Mucosa of rectum (tissue), 2 donors: ENCODE measurements around the gene SHISA5.
A peak's percentile ranks its signal among the peaks of the same experiment; 100 is the strongest.
"Not testable (repeated sequence)": the region's sequence is repeated elsewhere in the genome, so short reads cannot be mapped to it uniquely, and the experiment has no call there.

ENCODE experiments used
- H3K27ac ChIP-seq, 2 donors: one replicate each; pipeline ENCODE4 v1.7.0; 2013; ENCODE audit warnings: inconsistent platforms in 2 of 2, low read depth in 2 of 2, low read length in 2 of 2
- H3K27me3 ChIP-seq, 2 donors: one replicate each; pipeline ENCODE4 v1.7.0; 2013; ENCODE audit warnings: low read length in 2 of 2; ENCODE audit not compliant: control insufficient read depth in 2 of 2, insufficient read depth in 2 of 2
- H3K36me3 ChIP-seq, 2 donors: one replicate each; pipeline ENCODE4 v1.7.0; 2013; ENCODE audit warnings: low read length in 2 of 2; ENCODE audit not compliant: control insufficient read depth in 2 of 2, insufficient read depth in 2 of 2
- H3K4me1 ChIP-seq, 2 donors: one replicate each; pipeline ENCODE4 v1.7.0; 2013; ENCODE audit warnings: low read length in 2 of 2, mild to moderate bottlenecking in 1 of 2; ENCODE audit not compliant: control insufficient read depth in 2 of 2, insufficient read depth in 2 of 2
- H3K4me3 ChIP-seq, 2 donors: one replicate each; pipeline ENCODE4 v1.7.0; 2013; ENCODE audit warnings: low read length in 2 of 2
- H3K9ac ChIP-seq, 2 donors: one replicate each; pipeline ENCODE4 v1.7.0; 2013; ENCODE audit warnings: low read length in 2 of 2, low read depth in 1 of 2, mild to moderate bottlenecking in 1 of 2
- H3K9me3 ChIP-seq, 2 donors: one replicate each; pipeline ENCODE4 v1.7.0; 2013; ENCODE audit warnings: low read length in 2 of 2; ENCODE audit not compliant: control insufficient read depth in 2 of 2
- donor health status: healthy.
- donor health status: Normal muscosa, but diverticular disease.

SHISA5 gene

GRCh38 chr3:48538451-48538850 is 34.5 kb upstream of the SHISA5 start:
- no peaks in the 10 kb centered on the region for H3K27me3 ChIP-seq
- no peak overlapping the region for H3K4me3 ChIP-seq
- no peak overlapping the region for H3K9ac ChIP-seq
- H3K36me3 ChIP-seq, result peaks cover 3 to 18% of the 10 kb centered on the region in 2 donors
- no peaks in the 10 kb centered on the region for H3K9me3 ChIP-seq
- no peaks in the 10 kb centered on the region for H3K4me1 ChIP-seq
- no peak overlapping the region for H3K27ac ChIP-seq

GRCh38 chr3:48536785-48537184 is 32.8 kb upstream of the SHISA5 start:
- Histone ChIP-seq H3K36me3 (peaks cover 3 to 21% of the 10 kb centered on the region in 2 donors), H3K4me1 (no peaks in the 10 kb centered on the region), H3K9me3 (no peaks in the 10 kb centered on the region), H3K4me3 (no peak overlapping the region), H3K9ac (no peak overlapping the region), H3K27me3 (no peaks in the 10 kb centered on the region), H3K27ac (peak overlapping the region; percentile 38 to 48)

GRCh38 chr3:48536116-48536515 is 32.1 kb upstream of the SHISA5 start:
- Histone ChIP-seq H3K9me3 (no peaks in the 10 kb centered on the region), H3K9ac (no peak overlapping the region), H3K27ac (peak overlapping the region; percentile 38 to 48), H3K27me3 (no peaks in the 10 kb centered on the region), H3K4me1 (no peaks in the 10 kb centered on the region), H3K36me3 (peaks cover 3 to 21% of the 10 kb centered on the region in 2 donors), H3K4me3 (no peak overlapping the region)

GRCh38 chr3:48535578-48535977 is 31.6 kb upstream of the SHISA5 start:
- H3K27ac ChIP-seq, result no peak overlapping the region
- H3K27me3 ChIP-seq, result no peaks in the 10 kb centered on the region
- H3K36me3 ChIP-seq, result peaks cover 3 to 21% of the 10 kb centered on the region in 2 donors
- H3K4me1 ChIP-seq, result no peaks in the 10 kb centered on the region
- no peak overlapping the region for H3K9ac ChIP-seq
- no peaks in the 10 kb centered on the region for H3K9me3 ChIP-seq
- H3K4me3 ChIP-seq, result no peak overlapping the region

- Histone ChIP-seq H3K4me3 (no peak overlapping the region), H3K4me1 (no peaks in the 10 kb centered on the region), H3K27ac (no peak overlapping the region), H3K9ac (no peak overlapping the region), H3K27me3 (no peaks in the 10 kb centered on the region), H3K36me3 (peaks cover 0 to 21% of the 10 kb centered on the region in 2 donors), H3K9me3 (no peaks in the 10 kb centered on the region)
Observed at GRCh38 chr3:48532977-48533337, 29.0 kb upstream of the SHISA5 start.

GRCh38 chr3:48532271-48532976 is 28.4 kb upstream of the SHISA5 start:
- no peak overlapping the region for H3K4me3 ChIP-seq
- no peaks in the 10 kb centered on the region for H3K27me3 ChIP-seq
- no peak overlapping the region for H3K27ac ChIP-seq
- H3K9me3 ChIP-seq, result no peaks in the 10 kb centered on the region
- H3K36me3 ChIP-seq, result peaks cover 0 to 21% of the 10 kb centered on the region in 2 donors
- H3K9ac ChIP-seq, result no peak overlapping the region
- H3K4me1 ChIP-seq, result no peaks in the 10 kb centered on the region

GRCh38 chr3:48530701-48531100 is 26.7 kb upstream of the SHISA5 start:
- peaks cover 0 to 11% of the 10 kb centered on the region in 2 donors for H3K36me3 ChIP-seq
- not testable (repeated sequence) for H3K4me3 ChIP-seq, H3K27me3 ChIP-seq

GRCh38 chr3:48528754-48529153 is 24.8 kb upstream of the SHISA5 start:
- no peaks in the 10 kb centered on the region for H3K27me3 ChIP-seq
- no peak overlapping the region for H3K27ac ChIP-seq
- H3K36me3 ChIP-seq, result peaks cover 0 to 3% of the 10 kb centered on the region in 2 donors
- no peaks in the 10 kb centered on the region for H3K9me3 ChIP-seq
- no peak overlapping the region for H3K9ac ChIP-seq
- H3K4me3 ChIP-seq, result no peak overlapping the region
- no peaks in the 10 kb centered on the region for H3K4me1 ChIP-seq

More at GRCh38 chr3:48530701-48531100, 26.7 kb upstream of the SHISA5 start:
- H3K4me1 ChIP-seq, H3K27ac ChIP-seq, H3K9ac ChIP-seq, H3K9me3 ChIP-seq: not testable (repeated sequence)

GRCh38 chr3:48528048-48528447 is 24.1 kb upstream of the SHISA5 start:
- Histone ChIP-seq H3K36me3 (peaks cover 0 to 3% of the 10 kb centered on the region in 2 donors), H3K4me3 (no peak overlapping the region), H3K9ac (no peak overlapping the region), H3K4me1 (no peaks in the 10 kb centered on the region), H3K9me3 (no peaks in the 10 kb centered on the region), H3K27me3 (no peaks in the 10 kb centered on the region), H3K27ac (no peak overlapping the region)

- H3K27ac ChIP-seq, result no peak overlapping the region
- no peak overlapping the region for H3K4me3 ChIP-seq
- H3K36me3 ChIP-seq, result no peaks in the 10 kb centered on the region
- H3K4me1 ChIP-seq, result no peaks in the 10 kb centered on the region
- no peak overlapping the region for H3K9ac ChIP-seq
- no peaks in the 10 kb centered on the region for H3K9me3 ChIP-seq
- no peaks in the 10 kb centered on the region for H3K27me3 ChIP-seq
Observed at GRCh38 chr3:48524970-48525369, 21.0 kb upstream of the SHISA5 start.
